Osteoblast (primary cell): ENCODE results near the gene AGER. TPM values are rescaled to one million over a fixed set of nuclear protein-coding genes. Genes with fewer than 3 reads are reported as not detected.
A peak's percentile ranks its signal among the peaks of the same experiment; 100 is the strongest.
"Not testable (repeated sequence)": the region's sequence is repeated elsewhere in the genome, so short reads cannot be mapped to it uniquely, and the experiment has no call there.

ENCODE experiments used
- DNase-seq: peaks from one replicate; pipeline ENCODE4 v3.0.0; 2011; ENCODE audit warnings: low spot score, mixed read lengths; ENCODE audit not compliant: insufficient read length; ENCODE audit errors: missing footprints
- H2AFZ ChIP-seq: 2 replicates; pipeline ENCODE4 v1.6.0; 2011; ENCODE audit warnings: mild to moderate bottlenecking, low read length
- H3K27ac ChIP-seq: 2 replicates; pipeline ENCODE4 v1.5.1; 2011; ENCODE audit warnings: mild to moderate bottlenecking, low read depth, low read length, moderate library complexity
- H3K27me3 ChIP-seq: 2 replicates; pipeline ENCODE4 v1.6.0; 2012; ENCODE audit warnings: mild to moderate bottlenecking, control low read depth, inconsistent platforms, low read length, moderate library complexity; ENCODE audit not compliant: insufficient read depth
- H3K36me3 ChIP-seq: 2 replicates; pipeline ENCODE4 v1.5.1; 2011; ENCODE audit warnings: mild to moderate bottlenecking, low read length, control low read depth, moderate library complexity; ENCODE audit not compliant: insufficient read depth
- H3K4me1 ChIP-seq: 2 replicates; pipeline ENCODE4 v1.5.1; 2011; ENCODE audit warnings: mild to moderate bottlenecking, low read length, control low read depth, moderate library complexity; ENCODE audit not compliant: insufficient read depth
- H3K4me2 ChIP-seq: 2 replicates; pipeline ENCODE4 v1.6.0; 2011; ENCODE audit warnings: mild to moderate bottlenecking, low read length; ENCODE audit not compliant: insufficient read depth
- H3K4me3 ChIP-seq: fragments of 200-600 bp; sonication (generic); 3 replicates; pipeline ENCODE4 v1.5.1; 2012; ENCODE audit warnings: mild to moderate bottlenecking, low read length, inconsistent platforms; ENCODE audit not compliant: insufficient read depth
- H3K79me2 ChIP-seq: 2 replicates; pipeline ENCODE4 v1.6.0; 2012; ENCODE audit warnings: mild to moderate bottlenecking, low read length, control low read depth, inconsistent platforms; ENCODE audit not compliant: insufficient read depth
- H3K9me3 ChIP-seq: 2 replicates; pipeline ENCODE4 v1.5.1; 2011; ENCODE audit warnings: low read depth, low read length, control low read depth
- H4K20me1 ChIP-seq: 2 replicates; pipeline ENCODE4 v1.6.0; 2012; ENCODE audit warnings: mild to moderate bottlenecking, low read length, control low read depth; ENCODE audit not compliant: insufficient read depth
- CTCF ChIP-seq: IDR thresholded peaks from 2 replicates; pipeline ENCODE4 v1.5.1; 2011; ENCODE audit warnings: mild to moderate bottlenecking, low read depth, low read length, moderate library complexity; ENCODE audit errors: extremely low read depth
- total RNA-seq: library from RNA; depleted of rRNA; stranded (reverse); fragments of >200 nt; gene quantifications from 2 replicates; pipeline ENCODE4 v1.2.3, GENCODE V29; 2012

The AGER gene
- total RNA-seq, 1 donor: under 0.01 TPM

GRCh38 chr6:32148289-32149091, 35.6 kb downstream of the AGER start:
- no peaks in the 10 kb centered on the region for H4K20me1 ChIP-seq
- H3K36me3 ChIP-seq: no peaks in the 10 kb centered on the region
- H3K4me1 ChIP-seq: peaks cover 15% of the 10 kb centered on the region
- TF ChIP-seq CTCF: no peak
- no peaks in the 10 kb centered on the region for H3K79me2 ChIP-seq
- no peak overlapping the region for H3K27ac ChIP-seq
- no peak overlapping the region for H2AFZ ChIP-seq
- peak overlapping the region; percentile 43 for H3K4me2 ChIP-seq
- H3K27me3 ChIP-seq: peaks cover 39% of the 10 kb centered on the region
- H3K9me3 ChIP-seq: no peaks in the 10 kb centered on the region
- H3K4me3 ChIP-seq: peak overlapping the region; percentile 52
- peak; percentile 62 for DNase-seq

- H4K20me1 ChIP-seq: no peaks in the 10 kb centered on the region
- no peaks in the 10 kb centered on the region for H3K9me3 ChIP-seq
- H3K36me3 ChIP-seq: no peaks in the 10 kb centered on the region
- H2AFZ ChIP-seq: no peak overlapping the region
- no peak overlapping the region for H3K27ac ChIP-seq
- H3K4me3 ChIP-seq: no peak overlapping the region
- DNase-seq: no peak
- H3K4me2 ChIP-seq: no peak overlapping the region
- no peak for TF ChIP-seq CTCF
- no peaks in the 10 kb centered on the region for H3K79me2 ChIP-seq
- H3K4me1 ChIP-seq: peaks cover 7% of the 10 kb centered on the region
- H3K27me3 ChIP-seq: peaks cover 39% of the 10 kb centered on the region
These were observed 36.5 kb downstream of the AGER start for GRCh38 chr6:32147401-32148132.

GRCh38 chr6:32146687-32147086, 37.4 kb downstream of the AGER start:
- Histone ChIP-seq H3K36me3 (no peaks in the 10 kb centered on the region), H3K4me1 (no peaks in the 10 kb centered on the region), H2AFZ (no peak overlapping the region), H3K79me2 (no peaks in the 10 kb centered on the region), H3K9me3 (no peaks in the 10 kb centered on the region), H3K27me3 (peaks cover 41% of the 10 kb centered on the region), H3K4me2 (no peak overlapping the region), H3K27ac (no peak overlapping the region), H3K4me3 (no peak overlapping the region), H4K20me1 (no peaks in the 10 kb centered on the region)
- no peak for DNase-seq
- TF ChIP-seq CTCF: no peak

GRCh38 chr6:32146287-32146686, 37.8 kb downstream of the AGER start:
- no peaks in the 10 kb centered on the region for H3K9me3 ChIP-seq
- H3K27ac ChIP-seq: no peak overlapping the region
- H3K4me2 ChIP-seq: no peak overlapping the region
- no peak overlapping the region for H2AFZ ChIP-seq
- H3K4me3 ChIP-seq: no peak overlapping the region
- peaks cover 42% of the 10 kb centered on the region for H3K27me3 ChIP-seq
- no peaks in the 10 kb centered on the region for H3K36me3 ChIP-seq
- no peak for DNase-seq
- H3K79me2 ChIP-seq: no peaks in the 10 kb centered on the region
- H3K4me1 ChIP-seq: no peaks in the 10 kb centered on the region
- no peak for TF ChIP-seq CTCF
- H4K20me1 ChIP-seq: no peaks in the 10 kb centered on the region

- not testable (repeated sequence) for H3K4me1 ChIP-seq, H3K9me3 ChIP-seq, H4K20me1 ChIP-seq, H3K4me3 ChIP-seq, H3K36me3 ChIP-seq, H2AFZ ChIP-seq, H3K27ac ChIP-seq, H3K79me2 ChIP-seq, H3K4me2 ChIP-seq
- H3K27me3 ChIP-seq: peaks cover 39% of the 10 kb centered on the region
- peak; percentile 42 for DNase-seq
These were observed 39.8 kb downstream of the AGER start for GRCh38 chr6:32144238-32144637.
